ENCODE data around the gene DSG4. TPM values are rescaled to one million over a fixed set of nuclear protein-coding genes. Genes with fewer than 3 reads are reported as not detected.
A peak's percentile ranks its signal among the peaks of the same experiment; 100 is the strongest.

DSG4 gene
- total and polyA plus RNA-seq, 9 of the 15 experiments (the other 6 are each of a cell fraction or from before 2014, with no cell fraction given): not detected

- TF ChIP-seq REST (IDR thresholded peaks at IDR 0.05; ENCODE audit: borderline replicate concordance) (peak; percentile 51; the same call in 1 of the 2 replicates), REST (CRISPR knock-in tag; IDR thresholded peaks at IDR 0.05; ENCODE audit: low read depth) (no peak), CHCHD3 (CRISPR knock-in tag; IDR thresholded peaks at IDR 0.05) (no peak), HCFC1 (IDR thresholded peaks at IDR 0.05; ENCODE audit: low read depth, low read length) (no peak), ZNF384 (IDR thresholded peaks at IDR 0.05; ENCODE audit: low read depth, low read length) (0 out of 2 replicates have a peak, but pooled peaks have one; percentile 38), MBD1 (CRISPR knock-in tag; IDR thresholded peaks at IDR 0.05) (peak; percentile 81), SMC3 (conservative IDR thresholded peaks at IDR 0.05; ENCODE audit: insufficient read depth, low read depth, low read length) (peak; percentile 73), HDAC1 (IDR thresholded peaks at IDR 0.05) (no peak), SPI1 (IDR thresholded peaks at IDR 0.05; ENCODE audit: borderline replicate concordance, low read depth, low read length) (no peak), FOXK2 (conservative IDR thresholded peaks at IDR 0.05 in 1 of 2, IDR thresholded peaks at IDR 0.05 in 1 of 2; ENCODE audit: low read depth in 2 of 2) (no peak), SMARCE1 (IDR thresholded peaks at IDR 0.05) (no peak), ZNF316 (IDR thresholded peaks at IDR 0.05) (peak; percentile 87), HMBOX1 (IDR thresholded peaks at IDR 0.05) (no peak), HOXB6 (CRISPR knock-in tag; IDR thresholded peaks at IDR 0.05; ENCODE audit: borderline replicate concordance) (no peak), RFX5 (IDR thresholded peaks at IDR 0.05; ENCODE audit: low read depth, low read length) (no peak), HNRNPK (IDR thresholded peaks at IDR 0.05; ENCODE audit: low read depth, low read length, poor library complexity, severe bottlenecking) (no peak), ZNF668 (CRISPR knock-in tag; IDR thresholded peaks at IDR 0.05) (no peak), MTA2 (IDR thresholded peaks at IDR 0.05; ENCODE audit: low read depth) (no peak)
Observed at GRCh38 chr18:31424383-31424988, 47.9 kb downstream of the DSG4 start (continued).

All from K562 (cell line).